Esophagus squamous epithelium (tissue), 5 donors: ENCODE data around the gene MOV10L1. TPM values are rescaled to one million over a fixed set of nuclear protein-coding genes. Genes with fewer than 3 reads are reported as not detected.
A peak's percentile ranks its signal among the peaks of the same experiment; 100 is the strongest.
"Not testable (repeated sequence)": the region's sequence is repeated elsewhere in the genome, so short reads cannot be mapped to it uniquely, and the experiment has no call there.

Source experiments
- DNase-seq: peaks from one replicate; lab custom pipeline; 2025; lab: John Stamatoyannopoulos, UW
- H3K27ac ChIP-seq, 4 donors: fragments of 200-600 bp; sonication (generic); one replicate each; pipeline ENCODE4 v1.5.1; 2016 to 2019; ENCODE audit warnings: mild to moderate bottlenecking in 1 of 4
- H3K27me3 ChIP-seq, 4 donors: fragments of 200-600 bp; sonication (generic); 1 replicate in 3 of 4; 2 replicates in 1 of 4; pipeline versions ENCODE4 v1.5.1 to v1.6.0; 2017 to 2021; ENCODE audit warnings: antibody characterized with exemption in 1 of 4
- H3K36me3 ChIP-seq, 3 donors: fragments of 200-600 bp; sonication (generic); one replicate each; pipeline ENCODE4 v1.5.1; 2016 to 2019
- H3K4me1 ChIP-seq, 3 donors: fragments of 200-600 bp; sonication (generic); one replicate each; pipeline ENCODE4 v1.5.1; 2017 to 2019
- H3K4me3 ChIP-seq, 4 donors: fragments of 200-600 bp; sonication (generic); 1 replicate in 3 of 4; 2 replicates in 1 of 4; pipeline ENCODE4 v1.5.1; 2016 to 2019; ENCODE audit warnings: mild to moderate bottlenecking in 2 of 4, moderate library complexity in 1 of 4
- H3K9me3 ChIP-seq, 3 donors: fragments of 200-600 bp; sonication (generic); one replicate each; pipeline ENCODE4 v1.5.1; 2016 to 2019
- CTCF ChIP-seq, 6 experiments: fragments of 450-650 bp in 4 of 6; fragments of 200-600 bp in 2 of 6; sonication (generic) in 2 of 6; IDR thresholded peaks; one replicate each; pipeline ENCODE4 v1.5.1; 2016 to 2019; ENCODE audit warnings: antibody characterized with exemption in 6 of 6, mild to moderate bottlenecking in 4 of 6, moderate library complexity in 4 of 6
- POLR2A ChIP-seq, 4 donors: fragments of 450-650 bp; IDR thresholded peaks; one replicate each; pipeline ENCODE4 v1.6.1; 2017; ENCODE audit warnings: antibody characterized with exemption in 4 of 4, mild to moderate bottlenecking in 4 of 4, moderate library complexity in 3 of 4
- WGBS, 2 donors: methylation state at CpG; one replicate each; pipeline ENCODE4 v1.1.5; 2018; 5-methylcytosine and 5-hydroxymethylcytosine counted together
- intact Hi-C: fragments of 100-400 bp; cut with DNase I; formaldehyde crosslinking; loops from one replicate; pipeline ENCODE4 v1.15.0; 2022
- total RNA-seq, 4 donors: library from RNA; depleted of rRNA; stranded (reverse); fragments of >200 nt; gene quantifications; one replicate each; pipeline ENCODE4 v1.1.0, GENCODE V29; 2016
- donor health status: DM: yes; HTN: yes; CAD: no.

The MOV10L1 gene
- total RNA-seq, 4 donors from 2014 or later: 0.06 to 0.57 (median 0.13) TPM; not detected in 1

DNA sequence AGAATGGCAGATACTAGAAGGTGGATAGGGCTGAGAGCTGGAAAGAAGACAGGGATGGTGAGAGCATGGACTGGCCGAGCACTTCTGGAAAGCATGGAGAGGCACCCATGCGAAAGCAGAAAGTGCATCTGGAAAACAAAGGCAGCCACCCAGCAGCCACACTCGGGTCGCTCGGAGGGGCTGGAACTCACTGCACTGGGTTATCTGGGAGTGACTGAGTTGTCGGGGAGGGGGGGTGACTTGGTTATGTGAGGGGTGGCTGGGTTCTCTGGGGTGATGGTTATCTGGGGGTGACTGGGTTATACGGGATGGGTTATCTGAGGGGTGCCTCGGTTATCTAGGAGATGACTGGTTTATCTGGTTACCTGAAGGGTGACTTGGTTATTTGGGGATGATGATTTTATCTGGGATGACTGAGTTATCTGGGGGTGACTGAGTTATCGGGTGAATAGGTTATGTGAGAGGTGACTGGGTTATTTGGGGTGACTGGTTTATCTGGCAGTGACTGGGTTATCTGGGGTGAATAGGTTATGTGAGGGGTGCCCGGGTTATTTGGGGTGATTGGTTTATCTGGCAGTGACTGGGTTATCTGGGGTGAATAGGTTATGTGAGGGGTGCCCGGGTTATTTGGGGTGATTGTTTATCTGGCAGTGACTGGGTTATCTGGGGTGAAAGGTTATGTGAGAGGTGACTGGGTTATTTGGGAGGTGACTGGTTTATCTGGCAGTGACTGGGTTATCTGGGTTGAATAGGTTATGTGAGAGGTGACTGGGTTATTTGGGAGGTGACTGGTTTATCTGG lies 78.1 kb downstream of the MOV10L1 start:
- H3K27ac ChIP-seq: no peak overlapping the region
- peaks cover 3 to 28% (median 23%) of the 10 kb centered on the region in 3 donors for H3K4me1 ChIP-seq
- WGBS, 2 donors: 62 to 69% methylated on average over 7 to 11 of the region's 11 CpGs
- H3K27me3 ChIP-seq: peaks cover 0 to 48% (median 2%) of the 10 kb centered on the region in 4 donors
- no peak for DNase-seq
- H3K36me3 ChIP-seq: no peaks in the 10 kb centered on the region
- intact Hi-C loops: no loop called here
- TF ChIP-seq POLR2A (IDR thresholded peaks at IDR 0.05) (no peak), CTCF (IDR thresholded peaks at IDR 0.05) (no peak)
- H3K4me3 ChIP-seq: no peak overlapping the region
- H3K9me3 ChIP-seq: no peaks in the 10 kb centered on the region

GRCh38 chr22:50168490-50169180 lies 78.8 kb downstream of the MOV10L1 start:
- intact Hi-C loops: not testable (repeated sequence)
- WGBS, 2 donors: 70 to 79% methylated on average over 5 of the region's 5 CpGs

DNA sequence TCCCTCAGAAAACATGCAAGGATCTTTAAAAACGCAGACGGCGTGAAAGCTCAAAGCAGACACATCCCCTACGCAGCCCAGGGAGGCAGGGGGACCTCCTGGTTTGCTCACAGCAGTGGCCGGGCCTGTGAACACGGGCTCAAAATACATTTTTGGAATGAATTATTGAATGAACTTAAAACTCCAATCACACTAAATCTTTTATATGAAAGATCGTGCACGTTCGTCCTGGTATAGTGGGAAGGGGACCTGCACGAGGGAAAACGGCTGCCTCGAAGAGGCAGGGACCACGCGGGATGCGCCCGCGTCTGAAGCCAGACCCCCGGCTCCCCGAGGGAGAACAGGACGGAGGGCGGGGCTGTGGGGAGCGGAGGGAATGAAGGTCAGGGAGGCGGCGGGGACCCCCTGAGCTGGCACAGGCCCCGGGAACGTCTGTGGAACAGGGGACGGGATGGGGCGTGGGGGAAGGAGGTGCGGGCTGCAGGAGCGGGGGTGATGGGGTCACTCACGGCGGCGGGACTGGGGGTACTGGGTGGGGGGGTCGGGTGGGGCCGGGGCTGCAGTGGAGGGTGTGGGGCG lies 79.5 kb downstream of the MOV10L1 start:
- H3K27me3 ChIP-seq: peaks cover 0 to 60% (median 2%) of the 10 kb centered on the region in 4 donors
- no peaks in the 10 kb centered on the region for H3K9me3 ChIP-seq
- H3K4me1 ChIP-seq: peaks cover 3 to 28% (median 23%) of the 10 kb centered on the region in 3 donors
- WGBS, 2 donors: 36 to 52% methylated on average over 9 to 11 of the region's 36 CpGs
- H3K4me3 ChIP-seq: peak overlapping the region; percentile 47 to 84 (median 57)
- H3K36me3 ChIP-seq: no peaks in the 10 kb centered on the region
- H3K27ac ChIP-seq: peak overlapping the region in 2 of 4 donors; percentile 30 to 54
- TF ChIP-seq POLR2A (IDR thresholded peaks at IDR 0.05) (no peak), CTCF (IDR thresholded peaks at IDR 0.05) (no peak)
- no peak for DNase-seq
- intact Hi-C loops: no loop called here

More at GRCh38 chr22:50168490-50169180, 78.8 kb downstream of the MOV10L1 start:
- not testable (repeated sequence) for H3K4me3 ChIP-seq, DNase-seq, H3K27ac ChIP-seq, H3K9me3 ChIP-seq, H3K36me3 ChIP-seq
- Histone ChIP-seq H3K27me3 (peaks cover 0 to 55% (median 2%) of the 10 kb centered on the region in 4 donors), H3K4me1 (peaks cover 3 to 28% (median 23%) of the 10 kb centered on the region in 3 donors)

DNA sequence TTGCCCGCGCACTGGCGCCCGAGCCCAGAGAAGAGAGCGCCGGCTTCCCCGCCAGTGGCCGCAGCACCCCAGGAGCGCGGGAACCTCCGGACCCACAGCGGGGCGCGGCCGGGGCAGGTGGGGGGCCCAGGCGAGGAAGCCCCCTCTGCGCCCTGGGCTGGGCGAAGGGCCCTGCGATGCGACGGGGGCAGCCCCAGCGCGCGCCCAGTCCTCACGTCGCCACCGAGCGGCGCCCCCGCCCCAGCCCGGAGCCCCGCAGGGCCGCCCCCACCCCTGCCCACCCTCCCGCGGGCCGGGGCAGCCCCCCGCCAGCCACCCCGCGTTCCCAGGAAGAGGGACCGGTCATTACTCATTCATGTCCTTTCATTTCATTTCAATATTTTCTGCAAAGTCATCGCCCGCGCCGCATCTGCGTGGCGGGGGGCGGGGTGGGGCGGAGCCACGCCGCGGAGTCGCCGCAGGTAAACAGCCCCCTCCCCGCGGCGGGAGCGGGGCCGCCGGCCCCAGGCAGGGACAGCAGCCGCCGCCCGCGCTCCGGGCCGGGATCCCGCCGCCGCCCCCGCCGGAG lies 80.1 kb downstream of the MOV10L1 start:
- no peak for DNase-seq
- H3K4me1 ChIP-seq: peaks cover 3 to 28% (median 23%) of the 10 kb centered on the region in 3 donors
- no peaks in the 10 kb centered on the region for H3K9me3 ChIP-seq
- H3K27me3 ChIP-seq: peaks cover 0 to 65% (median 2%) of the 10 kb centered on the region in 4 donors
- no peaks in the 10 kb centered on the region for H3K36me3 ChIP-seq
- peak overlapping the region; percentile 47 to 84 (median 57) for H3K4me3 ChIP-seq
- intact Hi-C loops: no loop called here
- TF ChIP-seq POLR2A (IDR thresholded peaks at IDR 0.05): no peak
- no peak for TF ChIP-seq CTCF (IDR thresholded peaks at IDR 0.05)
- H3K27ac ChIP-seq: peak overlapping the region in 3 of 4 donors; percentile 30 to 54 (median 44)
- no CpG with 5 or more reads among the region's 70 CpGs for WGBS, 2 donors
